T follicular helper cell (primary cell): ENCODE measurements around the gene TRABD2B.

Source experiments
- DNase-seq: peaks from one replicate; pipeline ENCODE4 v3.0.0-alpha.2; 2020; ENCODE audit warnings: low read depth

TRABD2B gene

DNA sequence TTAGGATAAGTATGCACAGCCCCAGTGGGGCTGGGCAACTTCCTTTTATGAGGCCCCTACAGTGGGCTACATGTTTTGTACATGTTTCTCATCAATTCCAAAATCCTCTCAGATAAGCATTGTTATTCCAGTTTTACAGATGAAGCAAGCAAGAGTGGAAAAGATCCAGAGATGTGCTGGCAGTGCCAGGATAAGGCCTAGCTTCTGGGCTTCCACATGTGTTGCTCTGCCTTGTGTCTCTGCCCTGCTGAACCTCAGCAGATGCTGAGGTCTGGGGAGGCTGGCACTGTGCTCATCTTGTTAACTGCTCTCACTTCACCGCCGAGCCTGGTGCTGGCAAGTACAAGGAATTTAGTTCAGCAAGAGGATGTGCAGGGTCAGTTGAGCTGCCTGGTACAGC lies 202.1 kb downstream of the TRABD2B start:
- no peak for DNase-seq

DNA sequence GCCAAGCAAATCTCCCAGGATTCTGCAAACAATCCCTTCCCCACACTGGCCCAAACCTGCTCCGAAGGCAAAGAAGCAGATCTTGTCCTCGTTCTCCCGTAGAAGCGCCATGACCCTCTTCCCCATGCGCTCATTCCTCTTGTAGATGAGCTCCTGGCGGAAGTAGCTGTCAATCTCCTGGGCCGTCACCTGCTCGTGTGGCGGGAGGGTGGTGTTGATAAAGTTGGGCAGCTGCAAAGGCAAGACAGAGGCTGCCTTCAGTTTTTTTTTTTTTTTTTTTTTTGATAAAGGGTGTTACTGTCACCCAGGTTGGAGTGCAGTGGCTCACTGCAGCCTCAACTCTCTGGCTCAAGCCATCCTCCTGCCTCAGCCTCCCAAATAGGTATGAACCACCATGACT lies 202.7 kb downstream of the TRABD2B start:
- no peak for DNase-seq

- DNase-seq: no peak
Measured at GRCh38 chr1:47794081-47794480, 203.1 kb downstream of the TRABD2B start.

- DNase-seq: no peak
Measured at GRCh38 chr1:47793563-47793962, 203.6 kb downstream of the TRABD2B start.

DNA sequence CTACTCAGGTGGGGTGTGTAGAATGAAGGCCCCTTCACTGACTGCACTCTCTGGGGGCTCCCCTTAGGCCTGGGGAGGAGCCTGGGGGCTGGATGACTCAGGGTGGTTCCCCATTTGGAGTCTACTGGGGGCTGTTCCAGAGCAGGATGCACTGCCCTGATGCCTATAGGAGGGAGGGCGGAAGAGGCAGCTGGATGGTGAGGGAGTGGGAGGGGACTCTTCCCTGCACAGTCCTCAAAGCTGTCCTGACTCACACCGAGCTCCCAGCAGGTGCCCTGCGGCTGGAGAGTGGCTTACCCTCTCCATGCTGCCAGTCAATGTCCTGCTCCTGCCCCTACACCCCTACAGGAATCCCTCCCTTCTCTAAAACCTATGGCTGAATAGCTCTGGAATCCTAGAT lies 204.4 kb downstream of the TRABD2B start:
- DNase-seq: no peak

GRCh38 chr1:47791879-47792608 lies 205.1 kb downstream of the TRABD2B start:
- DNase-seq: no peak

DNA sequence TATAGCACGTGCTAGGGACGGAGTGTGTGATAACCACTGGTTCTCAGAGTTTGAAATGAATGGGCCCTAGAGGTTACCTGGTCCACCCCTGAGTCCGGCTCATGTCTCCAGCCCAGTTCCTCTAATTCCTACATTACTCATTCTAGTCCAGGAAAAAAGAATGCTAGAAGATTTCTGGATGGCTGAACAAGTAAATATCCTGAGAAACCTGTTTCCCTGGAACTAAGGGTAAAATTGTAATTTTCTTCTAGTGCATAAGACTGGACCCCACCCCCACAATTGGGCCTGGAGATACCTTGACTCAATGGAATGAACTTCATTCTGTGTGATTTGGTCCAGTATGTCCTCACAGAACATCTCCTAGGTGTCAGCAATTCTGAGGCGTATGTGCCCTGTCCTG lies 208.4 kb downstream of the TRABD2B start:
- DNase-seq: no peak

GRCh38 chr1:47787560-47787959 lies 209.6 kb downstream of the TRABD2B start:
- no peak for DNase-seq

DNA sequence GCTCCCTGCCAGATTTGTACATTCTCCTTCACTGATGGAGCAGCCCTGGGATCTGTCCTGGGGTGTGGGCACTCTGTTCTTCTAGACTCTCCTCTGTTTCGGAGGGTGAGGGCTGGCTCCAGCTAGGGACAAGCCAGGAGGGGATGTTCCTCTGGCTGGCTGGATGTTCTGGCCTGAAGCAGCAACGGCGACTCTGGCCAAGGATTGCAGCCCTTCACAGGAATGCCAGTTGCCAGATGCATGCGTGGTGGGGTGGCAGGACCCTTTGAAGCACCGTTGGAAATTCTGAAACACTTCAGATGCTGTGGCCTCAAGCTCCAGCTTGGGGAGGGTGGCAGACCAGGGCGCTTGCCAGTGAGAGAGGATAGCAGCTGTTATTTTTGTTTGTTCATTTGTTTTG lies 210.9 kb downstream of the TRABD2B start:
- no peak for DNase-seq

- DNase-seq: no peak
Measured at GRCh38 chr1:47785561-47786271, 211.5 kb downstream of the TRABD2B start.

DNA sequence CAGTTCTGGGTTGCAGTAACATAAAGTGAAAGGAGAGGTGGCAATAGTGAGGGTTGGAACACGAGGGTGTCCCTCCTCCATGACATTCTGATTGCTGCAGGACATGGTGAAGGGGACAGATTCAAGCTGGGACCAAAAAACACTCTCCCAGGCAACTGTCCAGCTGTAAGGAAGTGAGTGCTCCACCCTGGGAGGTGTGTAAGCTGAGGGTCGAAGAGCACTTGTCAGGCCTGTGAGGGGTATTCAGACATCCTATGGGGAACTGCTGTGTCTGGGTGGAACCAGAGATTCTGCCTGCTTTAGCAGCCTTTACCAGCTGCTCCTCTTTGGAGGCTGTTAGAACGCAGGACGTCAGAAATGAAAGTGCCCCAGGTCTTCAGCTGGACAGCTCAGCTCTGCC lies 212.1 kb downstream of the TRABD2B start:
- DNase-seq: no peak

- DNase-seq: no peak
Measured at GRCh38 chr1:47784497-47784822, 212.7 kb downstream of the TRABD2B start.

DNA sequence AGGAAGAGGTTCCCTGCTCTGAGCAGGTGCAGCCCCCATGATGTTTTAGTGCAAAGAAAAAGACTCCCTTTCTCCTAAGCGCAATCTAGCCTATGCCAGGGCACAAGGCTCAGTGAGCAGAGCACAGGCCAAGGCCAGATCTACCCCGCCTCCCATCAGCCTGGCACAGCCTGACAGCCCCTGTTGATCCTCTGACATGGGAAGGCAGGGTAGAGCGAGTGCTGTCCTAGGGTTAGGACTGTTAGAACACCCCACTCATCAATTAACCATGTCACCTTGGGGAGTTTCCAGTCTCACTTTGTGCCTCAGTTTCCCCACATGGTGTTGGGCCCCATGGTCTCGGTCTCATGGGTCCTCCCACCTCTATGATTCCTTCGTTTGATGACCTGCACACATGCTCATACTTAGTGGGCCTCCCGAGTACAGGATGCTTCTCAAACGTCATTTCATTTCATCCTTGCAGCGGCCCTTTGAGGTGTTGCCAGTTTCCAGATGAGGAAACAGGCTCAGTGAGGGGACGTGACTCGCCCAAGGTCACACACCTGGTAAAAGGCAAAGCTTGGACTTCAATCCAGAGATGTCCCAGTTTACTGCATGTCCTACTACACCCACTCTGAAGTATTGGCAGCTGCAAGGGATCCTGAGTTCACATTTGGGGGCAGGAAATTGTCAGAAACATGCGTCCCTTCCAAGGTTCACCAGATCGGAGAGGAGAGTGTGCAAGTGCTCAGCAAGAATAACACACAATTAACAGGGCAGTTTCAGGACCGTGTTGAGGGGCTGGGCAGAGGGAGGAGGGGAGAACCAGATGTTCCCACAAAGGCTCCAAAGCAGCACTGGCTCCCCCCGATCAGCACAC lies 213.3 kb downstream of the TRABD2B start:
- no peak for DNase-seq

- DNase-seq: no peak
Measured at GRCh38 chr1:47782414-47783166, 214.6 kb downstream of the TRABD2B start.

GRCh38 chr1:47781171-47781959 lies 215.8 kb downstream of the TRABD2B start:
- DNase-seq: no peak

DNA sequence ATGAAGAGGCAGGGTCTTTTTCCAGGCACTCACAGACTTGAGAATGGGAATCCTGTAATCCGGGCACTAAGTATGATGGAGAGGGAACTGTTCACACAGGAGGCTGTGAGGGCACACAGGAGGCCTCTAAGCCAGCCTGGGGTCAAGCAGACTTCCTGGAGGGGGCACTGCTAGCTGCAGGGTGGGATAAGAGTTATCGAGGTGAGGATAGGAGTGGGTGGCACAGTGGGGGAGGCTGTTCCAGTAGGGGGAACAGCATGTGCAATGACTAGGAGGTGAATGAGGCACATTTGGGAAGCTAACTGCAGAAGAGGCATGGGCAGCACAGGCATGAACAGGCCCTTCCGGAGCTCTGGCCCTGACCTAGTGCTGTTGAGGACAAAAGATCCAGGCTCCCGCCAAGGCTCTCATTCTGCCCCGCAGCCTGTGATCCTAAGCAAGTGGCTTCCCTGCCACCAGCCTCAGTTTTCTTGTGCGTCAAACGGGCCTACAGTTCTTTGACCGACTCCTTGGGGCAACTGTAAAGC lies 216.7 kb downstream of the TRABD2B start:
- DNase-seq: no peak

GRCh38 chr1:47779613-47780012 lies 217.6 kb downstream of the TRABD2B start:
- DNase-seq: no peak

- DNase-seq: no peak
Measured at GRCh38 chr1:47778280-47778679, 218.9 kb downstream of the TRABD2B start.

DNA sequence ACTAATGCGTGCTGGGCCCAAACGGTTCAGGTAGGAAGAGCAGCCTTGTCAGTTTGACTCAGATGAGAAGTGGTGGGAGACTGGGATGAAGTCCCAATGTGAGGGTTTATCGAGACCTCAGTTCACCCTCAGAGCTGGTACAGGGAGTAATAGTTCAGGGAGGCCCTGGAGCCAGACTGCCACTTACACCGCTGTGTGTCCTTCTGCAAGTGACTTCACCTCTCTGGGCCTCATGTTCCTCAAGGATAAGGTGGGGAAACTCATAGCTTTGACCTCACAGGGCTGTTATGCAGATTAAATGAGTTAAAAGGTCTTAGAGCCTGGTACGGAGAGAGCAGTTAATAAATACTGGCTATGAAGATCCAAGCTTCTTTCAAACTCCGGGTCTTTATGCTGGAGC lies 219.9 kb downstream of the TRABD2B start:
- DNase-seq: no peak

- DNase-seq: no peak
Measured at GRCh38 chr1:47776667-47777131, 220.5 kb downstream of the TRABD2B start.
